Left lung (tissue), 10 donors: ENCODE measurements around the gene PSME1. TPM values are rescaled to one million over a fixed set of nuclear protein-coding genes. Genes with fewer than 3 reads are reported as not detected.

Experiments used
- ATAC-seq: fragments of 200-7000 bp; cut with Tn5 transposase; one replicate; pipeline ENCODE4 v1.9.1; 2020; ENCODE audit warnings: moderate library complexity
- DNase-seq, 4 donors: peaks; one replicate each; pipeline ENCODE4 v3.0.0-alpha.2; 2013 to 2020
- H3K27ac ChIP-seq, 2 donors: fragments of 200-600 bp; sonication (generic) in 1 of 2; one replicate each; pipeline versions ENCODE4 v1.5.0 to v1.8.0; 2020 to 2021
- H3K27me3 ChIP-seq, 2 donors: fragments of 200-600 bp; sonication (generic) in 1 of 2; one replicate each; pipeline versions ENCODE4 v1.5.0 to v1.8.0; 2020 to 2021
- H3K36me3 ChIP-seq, 2 donors: fragments of 200-600 bp; sonication (generic) in 1 of 2; one replicate each; pipeline versions ENCODE4 v1.5.0 to v1.8.0; 2020 to 2021
- H3K4me1 ChIP-seq, 2 donors: fragments of 200-600 bp; one replicate each; pipeline ENCODE4 v1.8.0; 2021
- H3K4me3 ChIP-seq, 2 donors: fragments of 200-600 bp; sonication (generic) in 1 of 2; one replicate each; pipeline versions ENCODE4 v1.5.0 to v1.8.0; 2020 to 2021; ENCODE audit warnings: mild to moderate bottlenecking in 1 of 2
- H3K9me3 ChIP-seq, 2 donors: fragments of 200-600 bp; sonication (generic) in 1 of 2; one replicate each; pipeline versions ENCODE4 v1.5.0 to v1.8.0; 2020 to 2021
- intact Hi-C, 2 donors: fragments of 100-400 bp; cut with DNase I; formaldehyde crosslinking; loops; one replicate each; pipeline versions ENCODE4 v1.11.2 to v1.14.2; 2022
- polyA plus RNA-seq, 6 donors: library from polyadenylated mRNA; unstranded; fragments of 120-200 nt; gene quantifications; one replicate each; pipeline ENCODE4 v1.2.1, GENCODE V29; 2013; ENCODE audit not compliant: insufficient read length in 6 of 6
- total RNA-seq, 2 donors: library from RNA; stranded (reverse); fragmentation: NEBNext Ultra II Directional; extraction: Animal tissue kit (Norgen Biotek cat#: 25700); gene quantifications; one replicate each; pipeline ENCODE4 v1.2.1, GENCODE V29; 2021
- TF ChIP-seq, protein P1 (sequence below), 2 donors: fragments of 200-600 bp; sonication (generic) in 1 of 2; IDR thresholded peaks; one replicate each; pipeline versions ENCODE4 v1.5.0 to v1.8.0; 2021; ENCODE audit warnings: antibody characterized with exemption in 2 of 2
- donor health status: DM: no; HTN: yes; CAD: no.
- donor health status: DM: no; HTN: no; CAD: no.

PSME1 gene
- total and polyA plus RNA-seq, 8 donors, result 189 to 236 (median 212) TPM

DNA sequence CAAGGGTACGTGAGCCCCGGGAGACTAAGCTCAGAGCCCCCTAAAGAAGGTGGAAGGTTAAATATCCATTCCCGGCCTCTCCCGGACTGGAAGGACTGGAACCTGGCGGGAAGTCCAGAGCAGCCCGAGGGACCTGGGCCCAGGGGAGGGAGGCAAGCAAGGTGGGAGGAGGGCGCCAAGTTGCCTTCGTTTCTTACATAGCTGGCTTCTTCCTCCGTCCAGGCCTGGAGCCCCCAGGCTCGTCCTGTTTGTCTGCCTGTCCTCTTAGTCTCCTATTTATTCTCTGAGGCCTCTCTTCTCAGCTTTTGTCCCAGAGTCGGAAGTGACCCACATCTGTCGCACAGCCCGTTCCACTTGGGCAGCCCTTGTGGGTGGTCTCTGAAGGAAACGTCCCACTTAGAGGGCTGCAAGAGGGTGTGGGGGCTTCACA, 41.1 kb upstream of the PSME1 start:
- TF ChIP-seq, protein P1, sequence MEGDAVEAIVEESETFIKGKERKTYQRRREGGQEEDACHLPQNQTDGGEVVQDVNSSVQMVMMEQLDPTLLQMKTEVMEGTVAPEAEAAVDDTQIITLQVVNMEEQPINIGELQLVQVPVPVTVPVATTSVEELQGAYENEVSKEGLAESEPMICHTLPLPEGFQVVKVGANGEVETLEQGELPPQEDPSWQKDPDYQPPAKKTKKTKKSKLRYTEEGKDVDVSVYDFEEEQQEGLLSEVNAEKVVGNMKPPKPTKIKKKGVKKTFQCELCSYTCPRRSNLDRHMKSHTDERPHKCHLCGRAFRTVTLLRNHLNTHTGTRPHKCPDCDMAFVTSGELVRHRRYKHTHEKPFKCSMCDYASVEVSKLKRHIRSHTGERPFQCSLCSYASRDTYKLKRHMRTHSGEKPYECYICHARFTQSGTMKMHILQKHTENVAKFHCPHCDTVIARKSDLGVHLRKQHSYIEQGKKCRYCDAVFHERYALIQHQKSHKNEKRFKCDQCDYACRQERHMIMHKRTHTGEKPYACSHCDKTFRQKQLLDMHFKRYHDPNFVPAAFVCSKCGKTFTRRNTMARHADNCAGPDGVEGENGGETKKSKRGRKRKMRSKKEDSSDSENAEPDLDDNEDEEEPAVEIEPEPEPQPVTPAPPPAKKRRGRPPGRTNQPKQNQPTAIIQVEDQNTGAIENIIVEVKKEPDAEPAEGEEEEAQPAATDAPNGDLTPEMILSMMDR (IDR thresholded peaks at IDR 0.05), result no peak
- intact Hi-C loops, result loop anchor here in 1 of 2 donors (10.0 kb wide), 1 partner anchor 80 kb away; no protein-coding TSS in a partner anchor
- no peak for DNase-seq

DNA sequence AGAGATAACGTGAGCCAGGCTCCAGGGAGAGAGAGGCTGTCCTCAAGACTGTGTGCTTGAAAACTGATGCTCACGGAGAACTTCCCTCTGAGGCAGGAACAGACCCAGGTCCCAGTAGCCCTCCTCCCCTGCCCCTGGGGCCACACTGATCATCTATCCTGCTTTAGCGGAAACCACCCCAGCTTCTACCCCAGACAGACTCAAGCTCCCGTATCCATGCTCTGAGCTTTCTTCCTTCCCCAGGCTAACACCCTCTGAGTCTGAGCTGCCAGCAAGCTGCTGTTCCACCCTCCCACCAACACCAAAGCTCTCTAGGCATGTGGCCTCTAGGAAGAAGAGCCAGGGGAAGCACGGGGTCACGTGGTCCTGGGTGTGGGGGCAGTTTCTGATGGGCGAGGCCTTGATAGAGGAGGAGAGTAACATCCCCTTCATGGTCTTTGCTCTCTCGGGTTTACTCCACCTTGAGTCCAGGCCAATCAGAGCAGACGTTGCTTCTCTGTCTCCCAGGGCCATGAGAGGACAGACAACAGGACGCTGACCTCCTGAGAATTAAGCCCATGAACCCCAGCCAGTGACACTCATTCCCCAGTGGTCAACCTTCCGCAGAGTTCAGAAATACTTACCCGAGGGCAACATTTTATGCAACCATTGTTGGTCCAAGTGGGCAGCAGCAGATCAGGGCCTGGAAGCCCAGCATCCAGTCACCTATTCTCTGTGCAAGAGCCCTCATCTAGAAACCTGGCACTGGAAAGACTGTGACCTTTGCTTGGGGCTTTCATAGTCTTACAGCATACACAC, 40.5 kb upstream of the PSME1 start:
- intact Hi-C loops, result loop anchor here in 1 of 2 donors (10.0 kb wide), 1 partner anchor 81 kb away; no protein-coding TSS in a partner anchor
- peaks cover 0 to 35% of the 10 kb centered on the region in 2 donors for H3K36me3 ChIP-seq
- TF ChIP-seq, protein P1 (IDR thresholded peaks at IDR 0.05), result no peak
- DNase-seq (peak in 3 of 4 donors; percentile 24 to 84 (median 63)), ATAC-seq (peak; percentile 1)
- peak overlapping the region; percentile 89 to 93 for H3K4me3 ChIP-seq
- peak overlapping the region; percentile 95 for H3K27ac ChIP-seq
- H3K4me1 ChIP-seq, result peaks cover 6 to 53% of the 10 kb centered on the region in 2 donors
- no peaks in the 10 kb centered on the region for H3K9me3 ChIP-seq
- no peaks in the 10 kb centered on the region for H3K27me3 ChIP-seq

More for the DNA sequence above, 41.1 kb upstream of the PSME1 start:
- Histone ChIP-seq H3K9me3 (no peaks in the 10 kb centered on the region), H3K4me3 (peak overlapping the region; percentile 89 to 93), H3K36me3 (peaks cover 0 to 28% of the 10 kb centered on the region in 2 donors), H3K27me3 (no peaks in the 10 kb centered on the region), H3K4me1 (peaks cover 6 to 53% of the 10 kb centered on the region in 2 donors), H3K27ac (peak overlapping the region; percentile 95)
- peak; percentile 4 for ATAC-seq

DNA sequence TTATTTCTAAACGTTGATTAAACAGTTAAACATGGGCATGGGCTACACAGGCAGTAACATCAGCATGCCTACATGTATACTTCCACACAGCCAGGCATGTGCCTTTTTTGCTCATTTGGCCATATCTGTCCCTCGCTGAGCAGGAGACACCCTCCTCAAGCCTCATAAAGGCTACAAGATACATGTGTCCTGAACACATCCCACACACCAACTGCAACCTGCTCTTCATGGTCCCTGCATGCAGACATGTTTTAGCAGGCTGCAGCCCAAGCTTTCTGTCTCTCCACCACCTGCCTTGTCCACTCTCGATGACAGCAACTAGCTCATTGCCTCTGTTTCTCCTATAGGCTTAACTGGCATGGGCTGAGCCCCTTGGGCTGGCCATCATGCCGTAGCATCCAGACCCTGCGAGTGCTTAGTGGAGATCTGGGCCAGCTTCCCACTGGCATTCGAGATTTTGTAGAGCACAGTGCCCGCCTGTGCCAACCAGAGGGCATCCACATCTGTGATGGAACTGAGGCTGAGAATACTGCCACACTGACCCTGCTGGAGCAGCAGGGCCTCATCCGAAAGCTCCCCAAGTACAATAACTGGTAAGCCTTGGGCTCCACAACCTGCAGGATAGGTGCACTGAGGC, 39.3 kb upstream of the PSME1 start:
- Histone ChIP-seq H3K27ac (no peak overlapping the region), H3K27me3 (no peaks in the 10 kb centered on the region), H3K4me3 (no peak overlapping the region), H3K36me3 (peaks cover 0 to 46% of the 10 kb centered on the region in 2 donors), H3K4me1 (peaks cover 6 to 50% of the 10 kb centered on the region in 2 donors), H3K9me3 (no peaks in the 10 kb centered on the region)
- ATAC-seq (no peak), DNase-seq (peak in 2 of 4 donors; percentile 19 to 20)
- intact Hi-C loops, result loop anchor here in 1 of 2 donors (10.0 kb wide), 1 partner anchor 82 kb away; no protein-coding TSS in a partner anchor
- TF ChIP-seq, protein P1 (IDR thresholded peaks at IDR 0.05), result no peak

DNA sequence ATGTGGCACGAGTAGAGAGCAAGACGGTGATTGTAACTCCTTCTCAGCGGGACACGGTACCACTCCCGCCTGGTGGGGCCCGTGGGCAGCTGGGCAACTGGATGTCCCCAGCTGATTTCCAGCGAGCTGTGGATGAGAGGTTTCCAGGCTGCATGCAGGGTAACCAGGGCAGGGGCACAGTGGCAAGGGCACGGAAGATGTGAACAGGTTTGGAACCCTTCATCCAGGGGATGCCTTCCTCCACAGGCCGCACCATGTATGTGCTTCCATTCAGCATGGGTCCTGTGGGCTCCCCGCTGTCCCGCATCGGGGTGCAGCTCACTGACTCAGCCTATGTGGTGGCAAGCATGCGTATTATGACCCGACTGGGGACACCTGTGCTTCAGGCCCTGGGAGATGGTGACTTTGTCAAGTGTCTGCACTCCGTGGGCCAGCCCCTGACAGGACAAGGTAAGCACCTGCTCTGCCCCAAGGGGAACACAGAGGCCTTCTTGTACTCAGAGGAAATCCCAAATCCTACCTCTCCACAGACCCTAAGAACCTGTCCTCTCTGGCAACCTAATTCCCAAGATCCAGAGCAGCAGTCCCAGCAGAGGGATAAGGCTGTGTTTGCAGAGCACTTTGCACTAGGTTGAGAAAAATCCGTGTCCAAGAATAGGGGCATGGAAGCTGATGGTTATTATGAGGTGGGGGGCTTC, 37.6 kb upstream of the PSME1 start:
- DNase-seq (peak in 2 of 4 donors; percentile 31 to 62), ATAC-seq (no peak)
- H3K4me1 ChIP-seq, result peaks cover 2 to 39% of the 10 kb centered on the region in 2 donors
- H3K27ac ChIP-seq, result no peak overlapping the region
- no peaks in the 10 kb centered on the region for H3K27me3 ChIP-seq
- TF ChIP-seq, protein P1 (IDR thresholded peaks at IDR 0.05), result no peak
- H3K36me3 ChIP-seq, result peaks cover 0 to 60% of the 10 kb centered on the region in 2 donors
- no peak overlapping the region for H3K4me3 ChIP-seq
- H3K9me3 ChIP-seq, result no peaks in the 10 kb centered on the region
- intact Hi-C loops, result loop anchor here in 1 of 2 donors (10.0 kb wide), 1 partner anchor 84 kb away; no protein-coding TSS in a partner anchor
